KMS-11 (cell line): ENCODE data around the gene FKBP5.

Experiments
- H2AFZ ChIP-seq: fragments of 200-600 bp; sonication (generic); 2 replicates; pipeline ENCODE4 v1.6.1; 2016; ENCODE audit warnings: antibody characterized with exemption, mixed run types, low read depth
- H3K27ac ChIP-seq: fragments of 200-600 bp; sonication (generic); 2 replicates; pipeline ENCODE4 v1.6.1; 2016; ENCODE audit warnings: mild to moderate bottlenecking, mixed run types
- H3K27me3 ChIP-seq: fragments of 200-600 bp; sonication (generic); 2 replicates; pipeline ENCODE4 v1.6.1; 2017; ENCODE audit warnings: mild to moderate bottlenecking, low read depth, mixed run types, moderate library complexity; ENCODE audit not compliant: insufficient read depth
- H3K36me3 ChIP-seq: fragments of 200-600 bp; sonication (generic); 2 replicates; pipeline ENCODE4 v1.6.1; 2017; ENCODE audit warnings: mild to moderate bottlenecking, mixed run types; ENCODE audit not compliant: insufficient read depth
- H3K4me1 ChIP-seq: fragments of 200-600 bp; sonication (generic); 2 replicates; pipeline ENCODE4 v1.6.1; 2016; ENCODE audit warnings: mild to moderate bottlenecking, low read depth, mixed run types; ENCODE audit not compliant: poor library complexity, severe bottlenecking
- H3K4me2 ChIP-seq: fragments of 200-600 bp; sonication (generic); 2 replicates; pipeline ENCODE4 v1.7.0; 2016; ENCODE audit warnings: mild to moderate bottlenecking, mixed run types
- H3K4me3 ChIP-seq: fragments of 200-600 bp; sonication (generic); IDR thresholded peaks from 2 replicates; pipeline ENCODE4 v1.6.1; 2017; ENCODE audit warnings: low read depth, low read length, mixed read lengths; ENCODE audit not compliant: insufficient read depth
- H3K79me2 ChIP-seq: fragments of 200-600 bp; sonication (generic); 2 replicates; pipeline ENCODE4 v1.6.1; 2016; ENCODE audit warnings: low read depth, mixed run types; ENCODE audit not compliant: insufficient read depth
- H3K9ac ChIP-seq: fragments of 200-600 bp; sonication (generic); 2 replicates; pipeline ENCODE4 v1.6.1; 2016; ENCODE audit warnings: mild to moderate bottlenecking, mixed run types
- H4K20me1 ChIP-seq: fragments of 200-600 bp; sonication (generic); 2 replicates; pipeline ENCODE4 v1.6.1; 2016; ENCODE audit warnings: mild to moderate bottlenecking, mixed run types; ENCODE audit not compliant: insufficient read depth
- TF ChIP-seq, protein P1 (sequence below): fragments of 200-600 bp; sonication (generic); conservative IDR thresholded peaks from 2 replicates; pipeline ENCODE4 v1.6.1; 2017; ENCODE audit warnings: low read depth, mild to moderate bottlenecking, antibody characterized with exemption, low read length, moderate library complexity, mixed read lengths

FKBP5 gene

DNA sequence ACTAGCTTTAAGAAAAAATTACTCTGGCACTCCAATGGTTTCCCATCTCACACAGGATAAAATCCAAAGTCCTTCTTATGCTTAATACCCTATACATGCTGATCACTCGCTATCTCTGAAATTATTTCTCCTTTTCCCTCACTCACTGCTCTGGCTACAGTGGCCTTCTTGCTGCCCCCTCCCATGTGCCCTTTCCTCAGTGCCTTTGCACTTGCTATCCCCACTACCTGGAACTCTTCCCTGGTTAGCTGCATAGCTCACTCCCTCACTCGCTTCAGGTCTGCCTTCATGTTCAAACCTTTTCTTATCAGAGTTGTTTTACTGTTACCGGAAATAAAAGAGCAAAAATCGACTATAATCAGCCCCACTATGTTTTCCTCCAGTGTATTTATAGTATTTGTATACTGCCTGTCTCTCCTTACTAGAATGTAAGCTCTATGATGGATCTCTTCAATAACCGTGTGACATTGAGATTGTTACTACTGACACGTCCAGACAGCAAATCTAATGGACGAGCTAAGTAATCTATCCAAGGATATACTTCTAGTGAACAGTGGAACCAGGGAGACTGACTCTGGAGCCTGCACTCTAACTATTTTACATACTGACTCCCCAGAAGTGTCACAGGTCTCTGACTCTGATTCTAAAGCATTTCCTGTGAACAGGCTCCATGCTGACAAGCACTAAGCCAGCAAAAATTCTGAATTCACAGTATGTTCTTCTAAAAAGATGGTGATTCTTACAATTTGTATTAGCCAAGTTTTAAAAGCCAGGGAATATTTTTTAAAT lies 25.1 kb downstream of the FKBP5 start:
- Histone ChIP-seq H4K20me1 (peaks cover 12% of the 10 kb centered on the region; the same call in 1 of the 2 replicates), H3K27ac (no peak overlapping the region), H3K79me2 (peaks cover 88% of the 10 kb centered on the region), H2AFZ (no peak overlapping the region), H3K4me1 (peaks cover 43% of the 10 kb centered on the region), H3K36me3 (0 out of 2 replicates have a peak, but pooled peaks cover 3% of the 10 kb centered on the region), H3K4me3 (no peak overlapping the region), H3K9ac (no peak overlapping the region), H3K4me2 (no peak overlapping the region), H3K27me3 (no peaks in the 10 kb centered on the region)
- TF ChIP-seq, protein P1, sequence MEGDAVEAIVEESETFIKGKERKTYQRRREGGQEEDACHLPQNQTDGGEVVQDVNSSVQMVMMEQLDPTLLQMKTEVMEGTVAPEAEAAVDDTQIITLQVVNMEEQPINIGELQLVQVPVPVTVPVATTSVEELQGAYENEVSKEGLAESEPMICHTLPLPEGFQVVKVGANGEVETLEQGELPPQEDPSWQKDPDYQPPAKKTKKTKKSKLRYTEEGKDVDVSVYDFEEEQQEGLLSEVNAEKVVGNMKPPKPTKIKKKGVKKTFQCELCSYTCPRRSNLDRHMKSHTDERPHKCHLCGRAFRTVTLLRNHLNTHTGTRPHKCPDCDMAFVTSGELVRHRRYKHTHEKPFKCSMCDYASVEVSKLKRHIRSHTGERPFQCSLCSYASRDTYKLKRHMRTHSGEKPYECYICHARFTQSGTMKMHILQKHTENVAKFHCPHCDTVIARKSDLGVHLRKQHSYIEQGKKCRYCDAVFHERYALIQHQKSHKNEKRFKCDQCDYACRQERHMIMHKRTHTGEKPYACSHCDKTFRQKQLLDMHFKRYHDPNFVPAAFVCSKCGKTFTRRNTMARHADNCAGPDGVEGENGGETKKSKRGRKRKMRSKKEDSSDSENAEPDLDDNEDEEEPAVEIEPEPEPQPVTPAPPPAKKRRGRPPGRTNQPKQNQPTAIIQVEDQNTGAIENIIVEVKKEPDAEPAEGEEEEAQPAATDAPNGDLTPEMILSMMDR, result no peak

DNA sequence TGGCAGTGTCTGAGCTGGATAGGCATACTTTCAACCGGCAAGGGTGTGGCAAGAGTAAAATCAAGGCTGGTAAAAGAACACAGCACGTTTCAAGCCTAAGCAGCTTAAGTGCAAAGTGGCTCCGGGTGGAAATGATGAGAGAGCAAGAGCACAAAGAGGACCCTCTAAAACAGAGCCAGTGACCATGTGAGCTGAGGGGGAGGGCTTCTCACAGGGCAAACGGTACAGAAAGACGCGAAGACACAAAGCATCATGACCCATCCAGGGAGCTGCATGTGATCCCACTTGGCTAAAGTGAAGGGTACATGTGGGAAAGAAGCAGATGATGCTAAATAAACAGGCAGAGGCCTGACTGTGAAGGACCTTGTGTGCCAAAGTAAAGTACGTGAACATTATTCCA lies 25.7 kb downstream of the FKBP5 start:
- H3K36me3 ChIP-seq, result 0 out of 2 replicates have a peak, but pooled peaks cover 3% of the 10 kb centered on the region
- H4K20me1 ChIP-seq, result peaks cover 12% of the 10 kb centered on the region; the same call in 1 of the 2 replicates
- H2AFZ ChIP-seq, result no peak overlapping the region
- H3K27ac ChIP-seq, result no peak overlapping the region
- no peak overlapping the region for H3K9ac ChIP-seq
- H3K27me3 ChIP-seq, result no peaks in the 10 kb centered on the region
- TF ChIP-seq, protein P1, result no peak
- H3K79me2 ChIP-seq, result peaks cover 88% of the 10 kb centered on the region
- peaks cover 37% of the 10 kb centered on the region for H3K4me1 ChIP-seq
- no peak overlapping the region for H3K4me2 ChIP-seq
- H3K4me3 ChIP-seq, result no peak overlapping the region

DNA sequence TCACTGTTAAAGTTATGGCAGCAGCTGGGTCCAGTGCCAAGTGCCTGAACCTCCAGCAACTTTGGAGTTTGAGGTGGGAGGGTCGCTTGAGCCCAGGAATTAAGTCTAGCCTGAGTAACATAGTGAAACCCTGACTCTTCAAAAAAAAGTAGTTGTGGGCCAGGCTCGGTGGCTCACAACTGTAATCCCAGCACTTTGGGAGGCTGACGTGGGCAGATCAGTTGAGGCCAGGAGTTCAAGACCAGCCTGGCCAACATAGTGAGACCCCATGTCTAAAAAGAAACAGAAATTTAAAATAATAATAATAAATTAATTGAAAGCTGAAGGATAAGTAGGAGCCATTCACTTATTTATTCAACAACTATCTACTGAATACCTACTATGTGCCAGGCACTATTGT lies 33.8 kb downstream of the FKBP5 start:
- no peak overlapping the region for H3K9ac ChIP-seq
- no peak overlapping the region for H3K4me3 ChIP-seq
- no peaks in the 10 kb centered on the region for H3K4me1 ChIP-seq
- H2AFZ ChIP-seq, result no peak overlapping the region
- peaks cover 67% of the 10 kb centered on the region for H3K79me2 ChIP-seq
- no peaks in the 10 kb centered on the region for H3K36me3 ChIP-seq
- H3K27me3 ChIP-seq, result no peaks in the 10 kb centered on the region
- H3K27ac ChIP-seq, result no peak overlapping the region
- no peak overlapping the region for H3K4me2 ChIP-seq
- TF ChIP-seq, protein P1, result no peak
- H4K20me1 ChIP-seq, result no peaks in the 10 kb centered on the region

DNA sequence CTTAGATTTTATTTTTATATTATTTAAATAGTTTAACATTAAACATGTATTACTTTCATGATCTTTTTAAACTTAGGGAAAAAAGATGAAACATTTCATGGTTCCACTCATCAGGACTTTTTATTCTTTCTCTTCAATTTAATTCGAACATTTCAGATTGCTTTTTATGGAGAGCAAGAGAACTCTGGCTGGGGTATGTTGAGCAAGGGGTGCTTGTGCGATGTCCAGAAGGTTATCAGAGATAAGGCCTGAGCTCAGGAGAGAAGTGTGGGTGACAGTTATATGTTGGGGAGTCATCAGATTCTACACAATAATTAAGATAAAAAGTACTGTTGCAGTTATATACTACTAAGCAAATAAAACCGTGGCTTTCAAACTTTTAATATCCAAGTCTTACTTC lies 37.5 kb downstream of the FKBP5 start:
- H3K27ac ChIP-seq, result no peak overlapping the region
- no peaks in the 10 kb centered on the region for H3K4me1 ChIP-seq
- H3K9ac ChIP-seq, result no peak overlapping the region
- peaks cover 49% of the 10 kb centered on the region for H3K79me2 ChIP-seq
- H4K20me1 ChIP-seq, result 0 out of 2 replicates have a peak, but pooled peaks cover 3% of the 10 kb centered on the region
- TF ChIP-seq, protein P1, result no peak
- H3K36me3 ChIP-seq, result no peaks in the 10 kb centered on the region
- no peak overlapping the region for H3K4me2 ChIP-seq
- no peak overlapping the region for H3K4me3 ChIP-seq
- no peaks in the 10 kb centered on the region for H3K27me3 ChIP-seq
- H2AFZ ChIP-seq, result no peak overlapping the region
